Body of pancreas (tissue), 4 donors: ENCODE data around the gene CD81. TPM values are rescaled to one million over a fixed set of nuclear protein-coding genes. Genes with fewer than 3 reads are reported as not detected.

ENCODE experiments used
- ATAC-seq: fragments of 150-250 bp; one replicate; pipeline ENCODE4 v1.9.1; 2016
- DNase-seq, 4 donors: peaks; one replicate each; pipeline ENCODE4 v3.0.0-alpha.2; 2019
- H3K27ac ChIP-seq, 4 donors: fragments of 200-600 bp; sonication (generic); 1 replicate in 3 of 4; 2 replicates in 1 of 4; pipeline versions ENCODE4 v1.5.1 to v1.6.1; 2016 to 2019; ENCODE audit warnings: mild to moderate bottlenecking in 1 of 4, mixed read lengths in 1 of 4, moderate library complexity in 1 of 4
- H3K27me3 ChIP-seq, 2 donors: fragments of 200-600 bp; sonication (generic); one replicate each; pipeline ENCODE4 v1.6.0; 2016; ENCODE audit warnings: mild to moderate bottlenecking in 1 of 2
- H3K36me3 ChIP-seq, 2 donors: fragments of 200-600 bp; sonication (generic); replicated peaks in 1 of 2; 2 replicates each; pipeline ENCODE4 v1.5.1; 2016; ENCODE audit warnings: low read depth in 2 of 2; ENCODE audit not compliant: insufficient read depth in 1 of 2
- H3K4me1 ChIP-seq: fragments of 200-600 bp; sonication (generic); one replicate; pipeline ENCODE4 v1.6.0; 2016
- H3K4me3 ChIP-seq, 2 donors: fragments of 200-600 bp; sonication (generic); 1 replicate in 1 of 2; 2 replicates in 1 of 2; pipeline ENCODE4 v1.5.1; 2016 to 2019
- H3K9me3 ChIP-seq, 3 donors: fragments of 200-600 bp; sonication (generic); 1 replicate in 2 of 3; 2 replicates in 1 of 3; pipeline ENCODE4 v1.5.1; 2016
- CTCF ChIP-seq, 7 experiments: fragments of 450-650 bp in 4 of 7; fragments of 200-600 bp in 3 of 7; sonication (generic) in 3 of 7; IDR thresholded peaks; one replicate each; pipeline ENCODE4 v1.5.1; 2016 to 2019; ENCODE audit warnings: antibody characterized with exemption in 7 of 7
- POLR2A ChIP-seq, 3 donors: fragments of 450-650 bp; IDR thresholded peaks; one replicate each; pipeline ENCODE4 v1.6.1; 2016; ENCODE audit warnings: antibody characterized with exemption in 3 of 3, mild to moderate bottlenecking in 2 of 3
- WGBS, 2 donors: methylation state at CpG; one replicate each; pipeline ENCODE4 v1.1.5; 2017; 5-methylcytosine and 5-hydroxymethylcytosine counted together
- intact Hi-C: fragments of 100-400 bp; cut with DNase I; formaldehyde crosslinking; loops from one replicate; pipeline ENCODE4 v1.15.1; 2023
- total RNA-seq, 2 donors: library from RNA; depleted of rRNA; stranded (reverse); fragments of >200 nt; gene quantifications; one replicate each; pipeline ENCODE4 v1.1.0, GENCODE V29; 2016

The CD81 gene
- total RNA-seq, 2 donors from 2014 or later: 217 to 332 TPM

DNA sequence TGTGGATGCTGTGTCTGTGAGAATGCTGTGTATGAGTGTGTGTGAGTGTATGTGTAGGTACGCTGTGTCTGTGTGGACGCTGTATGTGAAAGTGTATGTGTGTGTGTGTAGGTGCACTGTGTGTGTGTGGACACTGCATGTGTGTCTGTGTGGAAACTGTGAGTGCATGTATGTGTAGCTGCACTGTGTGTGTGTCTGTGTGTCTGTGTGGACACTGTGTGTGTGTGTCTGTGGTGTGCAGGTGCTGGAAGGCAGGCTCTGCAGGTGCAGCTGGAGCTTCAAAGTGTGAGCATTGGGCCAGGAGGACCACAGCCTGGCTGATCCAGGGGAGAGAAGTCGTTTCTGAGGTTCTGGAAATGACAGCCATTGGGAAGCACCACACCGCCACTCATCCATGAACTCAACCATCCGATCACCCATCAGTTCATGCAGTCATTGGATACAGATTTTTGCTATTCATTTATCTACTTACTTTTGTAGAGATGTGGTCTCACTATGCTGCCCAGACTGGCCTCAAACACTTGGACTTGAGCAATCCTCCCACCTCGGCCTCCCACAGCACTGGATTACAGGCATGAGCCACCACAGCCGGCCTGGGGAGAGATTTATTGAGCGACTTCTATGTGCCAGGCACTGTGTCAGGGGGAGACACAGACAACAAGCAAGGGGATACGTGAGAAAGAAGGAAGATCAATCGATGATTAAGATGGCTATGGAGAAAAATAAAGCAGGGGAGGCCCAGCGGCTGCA, 57.6 kb downstream of the CD81 start:
- no peak for DNase-seq
- TF ChIP-seq CTCF (IDR thresholded peaks at IDR 0.05): no peak
- TF ChIP-seq POLR2A (IDR thresholded peaks at IDR 0.05): no peak
- whole genome bisulfite sequencing, 2 donors: 79 to 86% methylated on average over 11 of the region's 11 CpGs

GRCh38 chr11:2435288-2436012, 58.3 kb downstream of the CD81 start:
- 81 to 85% methylated on average over 12 of the region's 12 CpGs for WGBS, 2 donors
- no peak for DNase-seq
- ATAC-seq: no peak
- H3K36me3 ChIP-seq: no peaks in the 10 kb centered on the region
- no peak for TF ChIP-seq CTCF (IDR thresholded peaks at IDR 0.05)
- TF ChIP-seq POLR2A (IDR thresholded peaks at IDR 0.05): no peak
- no peak overlapping the region for H3K27ac ChIP-seq
- no peaks in the 10 kb centered on the region for H3K4me1 ChIP-seq
- H3K4me3 ChIP-seq: no peak overlapping the region
- no peaks in the 10 kb centered on the region for H3K27me3 ChIP-seq
- H3K9me3 ChIP-seq: no peaks in the 10 kb centered on the region
- intact Hi-C loops: no loop called here

More for the DNA sequence above, 57.6 kb downstream of the CD81 start:
- Histone ChIP-seq H3K9me3 (no peaks in the 10 kb centered on the region), H3K27ac (no peak overlapping the region), H3K27me3 (no peaks in the 10 kb centered on the region), H3K36me3 (no peaks in the 10 kb centered on the region), H3K4me3 (no peak overlapping the region), H3K4me1 (no peaks in the 10 kb centered on the region)
- no peak for ATAC-seq
- intact Hi-C loops: no loop called here

DNA sequence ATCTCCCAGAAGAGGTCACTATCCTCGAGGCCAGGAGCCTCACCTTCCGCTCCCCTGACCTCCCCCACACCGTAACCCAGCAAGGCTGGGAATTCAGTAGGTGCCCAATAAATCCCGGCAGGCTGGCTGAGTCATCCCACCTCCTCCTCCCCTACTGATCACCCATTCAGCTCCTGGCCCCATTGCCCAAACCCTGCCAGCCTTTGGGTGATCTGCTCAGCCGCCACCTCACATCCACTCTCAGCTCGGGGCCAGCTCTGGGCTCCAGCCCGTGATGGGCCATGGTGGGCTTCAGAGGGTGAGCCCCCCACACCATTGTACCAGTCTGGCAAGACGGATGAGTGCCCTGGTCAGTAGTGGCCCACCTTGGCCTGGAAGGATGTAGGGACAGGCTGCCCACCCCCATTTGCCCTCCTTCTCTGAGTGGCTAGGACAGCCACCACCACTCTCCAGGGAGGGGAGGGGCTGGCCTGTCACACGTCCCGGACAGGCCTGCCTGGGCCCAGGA, 59.0 kb downstream of the CD81 start:
- H3K4me3 ChIP-seq: no peak overlapping the region
- H3K27ac ChIP-seq: no peak overlapping the region
- no peak for TF ChIP-seq POLR2A (IDR thresholded peaks at IDR 0.05)
- TF ChIP-seq CTCF (IDR thresholded peaks at IDR 0.05): no peak
- H3K4me1 ChIP-seq: peaks cover 4% of the 10 kb centered on the region
- ATAC-seq (no peak), DNase-seq (peak in 1 of 4 donors; percentile 9)
- WGBS, 2 donors: 78 to 87% methylated on average over 8 to 10 of the region's 10 CpGs
- intact Hi-C loops: no loop called here
- no peaks in the 10 kb centered on the region for H3K36me3 ChIP-seq
- H3K9me3 ChIP-seq: no peaks in the 10 kb centered on the region
- H3K27me3 ChIP-seq: no peaks in the 10 kb centered on the region

GRCh38 chr11:2436521-2437031, 59.5 kb downstream of the CD81 start:
- peaks cover 9% of the 10 kb centered on the region for H3K4me1 ChIP-seq
- WGBS, 2 donors: 85 to 100% methylated on average over 1 to 10 of the region's 13 CpGs
- intact Hi-C loops: no loop called here
- DNase-seq: no peak
- H3K27me3 ChIP-seq: no peaks in the 10 kb centered on the region
- H3K4me3 ChIP-seq: no peak overlapping the region
- H3K36me3 ChIP-seq: no peaks in the 10 kb centered on the region
- TF ChIP-seq CTCF (IDR thresholded peaks at IDR 0.05): no peak
- no peak for TF ChIP-seq POLR2A (IDR thresholded peaks at IDR 0.05)
- no peaks in the 10 kb centered on the region for H3K9me3 ChIP-seq
- no peak overlapping the region for H3K27ac ChIP-seq
- ATAC-seq: no peak
